Spleen (tissue), 11 donors: ENCODE results near the gene ADGRG1. TPM values are rescaled to one million over a fixed set of nuclear protein-coding genes. Genes with fewer than 3 reads are reported as not detected.
A peak's percentile ranks its signal among the peaks of the same experiment; 100 is the strongest.

Experiments used
- DNase-seq: peaks from one replicate; pipeline ENCODE4 v3.0.0-alpha.2; 2020
- H3K27ac ChIP-seq, 8 donors: fragments of 200-600 bp; sonication (generic) in 7 of 8; 1 replicate in 4 of 8; 2 replicates in 4 of 8; pipeline versions ENCODE4 v1.5.0 to v1.8.0; 2016 to 2021; ENCODE audit warnings: inconsistent platforms in 4 of 8, mild to moderate bottlenecking in 4 of 8, moderate library complexity in 1 of 8
- H3K27me3 ChIP-seq, 7 donors: fragments of 200-600 bp; sonication (generic) in 6 of 7; replicated peaks in 1 of 7; 1 replicate in 4 of 7; 2 replicates in 3 of 7; pipeline versions ENCODE4 v1.5.0 to v1.8.0; 2016 to 2021; ENCODE audit warnings: inconsistent platforms in 3 of 7, mild to moderate bottlenecking in 1 of 7
- H3K36me3 ChIP-seq, 6 donors: fragments of 200-600 bp; sonication (generic) in 5 of 6; 1 replicate in 4 of 6; 2 replicates in 2 of 6; pipeline versions ENCODE4 v1.5.0 to v1.8.0; 2016 to 2021; ENCODE audit warnings: inconsistent platforms in 2 of 6
- H3K4me1 ChIP-seq, 6 donors: fragments of 200-600 bp; sonication (generic) in 5 of 6; 1 replicate in 3 of 6; 2 replicates in 3 of 6; pipeline versions ENCODE4 v1.5.0 to v1.8.0; 2016 to 2021; ENCODE audit warnings: inconsistent platforms in 3 of 6
- H3K4me3 ChIP-seq, 8 donors: fragments of 200-600 bp; sonication (generic) in 7 of 8; 1 replicate in 4 of 8; 2 replicates in 4 of 8; pipeline versions ENCODE4 v1.5.0 to v1.8.0; 2016 to 2021; ENCODE audit warnings: inconsistent platforms in 4 of 8, mild to moderate bottlenecking in 4 of 8, moderate library complexity in 2 of 8
- H3K9me3 ChIP-seq, 8 donors: fragments of 200-600 bp; sonication (generic) in 7 of 8; 1 replicate in 4 of 8; 2 replicates in 4 of 8; pipeline versions ENCODE4 v1.5.0 to v1.8.0; 2016 to 2021; ENCODE audit warnings: inconsistent platforms in 4 of 8
- CTCF ChIP-seq, 11 experiments: fragments of 200-600 bp in 7 of 11; fragments of 450-650 bp in 4 of 11; sonication (generic) in 4 of 11; IDR thresholded peaks in 8 of 11; conservative IDR thresholded peaks in 3 of 11; 1 replicate in 7 of 11; 2 replicates in 4 of 11; pipeline versions ENCODE4 v1.4.0 to v1.8.0; 2016 to 2021; ENCODE audit warnings: antibody characterized with exemption in 11 of 11, inconsistent platforms in 4 of 11, mild to moderate bottlenecking in 1 of 11
- POLR2A ChIP-seq, 3 donors: fragments of 450-650 bp; IDR thresholded peaks; one replicate each; pipeline ENCODE4 v1.5.1; 2017; ENCODE audit warnings: antibody characterized with exemption in 3 of 3, mild to moderate bottlenecking in 1 of 3
- POLR2AphosphoS5 ChIP-seq, 3 donors: sonication (generic); formaldehyde crosslinking; IDR thresholded peaks; one replicate each; pipeline ENCODE4 v1.5.1; 2017; ENCODE audit warnings: antibody characterized with exemption in 3 of 3
- WGBS, 5 donors: extraction: QIAGEN DNeasy Blood & Tissue Kit in 3 of 5; methylation state at CpG; one replicate each; pipeline versions ENCODE4 v1.1.5 to v1.1.7; 2013 to 2018; 5-methylcytosine and 5-hydroxymethylcytosine counted together
- intact Hi-C: fragments of 100-400 bp; cut with DNase I; formaldehyde crosslinking; loops from one replicate; pipeline ENCODE4 v1.15.0; 2023; ENCODE audit warnings: low total_unique reads
- polyA plus RNA-seq, 3 donors: library from polyadenylated mRNA; stranded (reverse); fragments of 200-250 nt; gene quantifications; one replicate each; pipeline ENCODE4 v1.2.1, GENCODE V29; 2013
- total RNA-seq, 7 donors: library from RNA; depleted of rRNA in 3 of 7; stranded (reverse); fragments of >200 nt in 3 of 7; fragmentation: NEBNext Ultra II Directional in 4 of 7; extraction: Animal tissue kit (Norgen Biotek cat#: 25700) in 4 of 7; gene quantifications; one replicate each; pipeline versions ENCODE4 v1.1.0 to v1.2.1, GENCODE V29; 2016 to 2021
- donor health status: healthy with polysubstance abuse.
- donor health status: DM: no; HTN: no; CAD: no; lungs with moderate emphysema.
- donor health status: DM: no; HTN: no; CAD: no.
- donor health status: Bipolar disorder and iron deficiency.
- donor health status: healthy.
- donor health status: DM: no; HTN: no; CAD: no.
- donor health status: DM: yes; HTN: yes; CAD: no.

Gene ADGRG1
- total and polyA plus RNA-seq, 10 donors, result 1.0 to 23.7 (median 8.2) TPM

GRCh38 chr16:57657228-57657627, 28.8 kb downstream of the ADGRG1 start:
- Histone ChIP-seq H3K27ac (no peak overlapping the region), H3K4me3 (no peak overlapping the region), H3K27me3 (peaks cover 0 to 4% (median 0%) of the 10 kb centered on the region in 7 donors), H3K4me1 (peaks cover 0 to 39% (median 0%) of the 10 kb centered on the region in 6 donors), H3K36me3 (peaks cover 0 to 9% (median 0%) of the 10 kb centered on the region in 6 donors), H3K9me3 (no peaks in the 10 kb centered on the region)
- TF ChIP-seq POLR2A (IDR thresholded peaks at IDR 0.05) (no peak), POLR2AphosphoS5 (IDR thresholded peaks at IDR 0.05) (no peak), CTCF (IDR thresholded peaks at IDR 0.05 in 8 of 11, conservative IDR thresholded peaks at IDR 0.05 in 3 of 11) (no peak)
- intact Hi-C loops, result no loop called here
- WGBS, 5 donors, result 90 to 96% (median 91%) methylated on average over 10 to 13 of the region's 13 CpGs
- DNase-seq, result peak; percentile 54

DNA sequence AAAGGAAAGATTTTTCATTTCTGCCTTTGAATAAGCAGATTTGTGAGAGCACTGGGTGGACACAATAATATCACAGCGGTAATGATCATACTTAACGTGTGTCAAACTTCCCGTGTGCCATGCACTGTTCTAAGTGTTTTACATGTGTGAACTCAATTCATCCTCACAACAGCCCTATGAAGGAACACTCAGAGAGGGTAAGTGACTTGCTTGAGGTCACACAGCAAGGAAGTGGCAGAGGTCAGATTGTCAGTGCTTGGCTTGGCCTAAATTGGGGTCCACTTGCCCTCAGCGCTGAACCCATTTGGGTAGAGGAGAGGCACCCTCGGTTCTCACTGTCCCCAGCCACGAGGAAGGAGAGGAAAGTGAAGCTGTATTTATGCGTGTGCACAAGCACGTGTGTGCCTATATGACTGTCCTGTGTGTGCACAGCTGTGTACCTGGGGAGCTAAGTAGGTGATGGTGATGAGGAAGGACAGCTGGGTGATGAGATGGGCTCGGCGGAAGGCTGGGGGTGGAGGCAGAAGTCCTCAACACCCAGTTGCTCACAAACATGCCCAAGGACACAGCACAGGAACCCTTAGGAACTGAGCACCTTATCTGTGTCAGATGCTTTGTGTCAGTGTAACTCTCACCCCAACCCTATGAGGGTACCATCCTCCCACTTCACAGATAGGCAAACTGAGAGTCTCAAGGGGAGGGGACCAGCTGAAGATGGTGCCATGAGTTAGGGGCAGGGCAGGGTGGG, 29.9 kb downstream of the ADGRG1 start:
- Histone ChIP-seq H3K4me1 (peaks cover 0 to 29% (median 0%) of the 10 kb centered on the region in 6 donors), H3K27me3 (peaks cover 0 to 4% (median 0%) of the 10 kb centered on the region in 7 donors), H3K4me3 (no peak overlapping the region), H3K9me3 (no peaks in the 10 kb centered on the region), H3K27ac (no peak overlapping the region), H3K36me3 (peaks cover 0 to 18% (median 0%) of the 10 kb centered on the region in 6 donors)
- no peak for DNase-seq
- no peak for TF ChIP-seq POLR2A (IDR thresholded peaks at IDR 0.05)
- no peak for TF ChIP-seq CTCF (IDR thresholded peaks at IDR 0.05 in 8 of 11, conservative IDR thresholded peaks at IDR 0.05 in 3 of 11)
- no peak for TF ChIP-seq POLR2AphosphoS5 (IDR thresholded peaks at IDR 0.05)
- intact Hi-C loops, result no loop called here
- WGBS, 5 donors, result 86 to 91% (median 88%) methylated on average over 10 of the region's 10 CpGs

GRCh38 chr16:57658878-57659674, 30.6 kb downstream of the ADGRG1 start:
- no peak overlapping the region for H3K4me3 ChIP-seq
- peaks cover 0 to 25% (median 0%) of the 10 kb centered on the region in 6 donors for H3K36me3 ChIP-seq
- H3K27me3 ChIP-seq, result peaks cover 0 to under 1% (median 0%) of the 10 kb centered on the region in 7 donors
- H3K4me1 ChIP-seq, result peaks cover 0 to 21% (median 0%) of the 10 kb centered on the region in 6 donors
- peak; percentile 73 for DNase-seq
- H3K9me3 ChIP-seq, result no peaks in the 10 kb centered on the region
- H3K27ac ChIP-seq, result no peak overlapping the region
- intact Hi-C loops, result no loop called here
- 70 to 80% (median 73%) methylated on average over 16 to 19 of the region's 19 CpGs for whole genome bisulfite sequencing, 5 donors
- TF ChIP-seq POLR2AphosphoS5 (IDR thresholded peaks at IDR 0.05) (no peak), POLR2A (IDR thresholded peaks at IDR 0.05) (no peak), CTCF (IDR thresholded peaks at IDR 0.05 in 8 of 11, conservative IDR thresholded peaks at IDR 0.05 in 3 of 11) (no peak)
